NCI-H2107 (cell line): ENCODE results near the gene GCAT.
A peak's percentile ranks its signal among the peaks of the same experiment; 100 is the strongest.

ENCODE experiments used
- DNase-seq: peaks from one replicate; lab custom pipeline; 2025; lab: John Stamatoyannopoulos, UW

GCAT gene

DNA sequence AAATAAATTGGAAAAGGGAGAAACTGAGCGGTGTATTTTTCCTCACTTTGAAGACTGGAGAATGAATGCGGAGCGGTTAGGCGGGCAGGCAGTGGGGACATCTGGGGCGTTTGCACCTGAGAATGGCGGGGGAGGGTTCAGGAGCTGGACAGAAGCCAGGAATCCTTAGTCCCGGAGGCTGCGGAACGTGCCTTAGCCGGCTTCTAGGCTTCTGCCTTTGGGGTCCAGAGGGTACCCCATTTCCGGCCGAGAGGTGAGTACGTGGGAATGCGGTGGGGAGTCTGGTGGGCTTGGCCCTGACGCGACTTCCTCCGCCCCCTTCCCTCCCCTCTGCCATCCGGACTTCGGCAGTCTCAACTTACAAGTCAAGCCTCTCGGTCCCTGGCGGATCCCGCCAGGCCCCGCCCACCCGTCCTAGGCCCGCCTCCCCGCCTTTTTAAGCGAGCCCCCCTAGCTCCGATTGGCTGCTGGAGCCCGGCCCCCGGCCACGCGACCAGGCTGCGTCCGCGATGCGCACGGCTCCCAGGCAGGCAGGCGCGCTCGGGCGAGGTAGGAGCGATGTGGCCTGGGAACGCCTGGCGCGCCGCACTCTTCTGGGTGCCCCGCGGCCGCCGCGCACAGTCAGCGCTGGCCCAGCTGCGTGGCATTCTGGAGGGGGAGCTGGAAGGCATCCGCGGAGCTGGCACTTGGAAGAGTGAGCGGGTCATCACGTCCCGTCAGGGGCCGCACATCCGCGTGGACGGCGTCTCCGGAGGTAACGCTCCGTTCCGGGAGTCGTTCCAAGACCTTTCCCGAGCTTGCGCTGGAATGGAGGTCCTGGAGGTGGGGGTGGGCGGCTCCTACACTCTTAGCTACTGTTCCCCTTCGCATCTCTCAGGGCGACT, at the start of gene GCAT:
GCAT (plus strand) TSS at position 525 of the 884 bp plus-strand sequence; CDS start at position 559, 34 bp downstream.
- DNase-seq = peak; percentile 59

DNA sequence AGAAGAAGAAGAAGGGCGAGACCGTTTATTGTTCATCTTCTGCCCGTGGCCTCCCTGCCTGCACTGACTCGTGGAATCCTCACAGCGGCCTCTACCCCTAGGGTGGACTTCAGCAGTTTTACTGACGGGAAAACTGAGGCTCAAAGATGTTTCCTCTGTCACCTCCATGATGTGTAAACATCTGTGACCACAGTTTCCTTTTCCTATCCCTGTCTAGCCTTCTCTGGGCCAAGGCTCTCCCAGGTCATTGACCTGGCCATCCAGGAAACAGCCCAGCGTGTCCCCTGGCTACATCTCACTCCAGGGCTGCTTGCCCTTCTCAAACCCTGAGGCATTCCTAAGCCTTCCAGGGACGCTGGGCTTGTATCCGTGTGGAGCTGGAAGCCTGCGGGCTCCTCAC, 49.0 kb upstream of the GCAT start:
- no peak for DNase-seq

DNA sequence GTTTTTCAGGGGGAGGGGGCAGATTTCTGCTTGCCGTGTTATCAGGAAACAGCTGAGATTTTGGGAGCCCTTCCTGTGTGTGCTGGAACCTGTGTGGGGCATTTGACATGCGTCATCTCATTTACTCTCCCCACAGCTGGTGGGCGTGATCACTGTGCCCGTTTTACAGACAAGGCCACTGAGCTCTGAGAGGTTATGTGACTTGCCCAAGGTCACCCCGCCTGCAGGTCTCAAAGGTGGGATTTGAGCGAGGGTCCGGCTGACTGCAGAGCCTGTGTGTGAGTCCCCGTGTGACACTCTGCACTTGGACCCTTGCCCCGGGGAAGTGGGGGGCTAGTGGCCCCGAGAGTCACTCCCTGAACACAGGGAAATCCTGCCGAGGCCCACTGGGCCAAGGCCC, 48.5 kb upstream of the GCAT start:
- DNase-seq = no peak

DNA sequence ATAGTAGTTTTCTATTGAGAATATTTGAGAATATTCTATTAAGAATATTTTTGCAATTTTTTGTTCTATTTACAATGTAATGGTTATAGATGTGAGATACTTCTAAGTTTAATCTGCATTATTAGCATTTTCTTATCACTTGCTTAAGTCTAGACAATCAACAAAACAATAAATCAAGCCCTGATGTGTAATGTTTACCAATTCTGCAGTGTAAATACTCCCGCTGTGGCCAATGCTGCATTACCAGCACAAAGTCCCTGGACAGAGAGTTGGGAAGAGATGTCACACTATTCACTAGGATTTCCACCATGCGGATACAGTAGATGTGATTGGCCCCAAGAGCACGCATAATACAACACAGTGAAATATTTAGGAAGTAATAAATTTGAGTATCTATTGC, 47.6 kb upstream of the GCAT start:
- no peak for DNase-seq

DNA sequence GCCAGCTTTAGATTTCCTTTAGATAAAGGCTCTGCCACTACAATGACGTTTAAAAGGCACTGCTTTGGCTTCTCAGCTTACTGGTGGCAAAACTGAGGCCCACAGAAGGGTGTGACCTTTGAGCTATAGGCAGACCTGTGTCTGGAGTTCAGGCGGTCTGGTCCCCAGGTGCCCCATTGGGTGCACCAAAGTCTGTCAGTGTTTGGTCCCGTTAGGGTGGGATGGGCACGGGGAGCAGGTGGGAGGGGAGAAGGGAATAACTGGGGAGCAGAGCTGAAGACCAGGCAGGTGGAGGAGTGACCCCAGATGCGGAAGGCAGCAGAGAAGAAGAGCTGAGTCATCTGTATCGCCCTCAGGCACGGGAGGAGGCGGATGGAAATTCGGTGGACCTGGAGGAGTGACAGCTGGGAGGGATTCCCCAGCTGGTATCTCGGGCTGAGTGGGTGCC, 45.3 kb upstream of the GCAT start:
- no peak for DNase-seq

DNA sequence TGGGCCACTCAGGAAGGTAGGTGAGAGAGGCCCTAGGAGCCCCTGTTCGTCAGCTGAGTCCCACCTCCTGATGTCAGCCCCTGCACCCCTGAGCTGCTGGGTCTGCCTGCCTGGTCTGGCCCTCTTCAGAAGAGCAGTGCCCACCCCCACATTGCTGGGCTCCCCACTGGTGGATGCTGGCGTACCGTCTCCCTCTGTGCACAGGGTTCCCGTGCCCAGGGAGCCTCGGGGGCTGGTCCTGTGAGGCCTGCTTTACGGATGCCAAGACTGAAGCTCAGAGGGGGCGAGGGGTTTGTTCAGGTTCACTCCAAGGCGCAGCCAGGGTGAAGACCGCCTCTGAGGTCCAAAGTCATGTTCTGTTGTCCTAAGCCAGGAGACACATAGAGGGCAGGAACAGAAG, 44.7 kb upstream of the GCAT start:
- DNase-seq = no peak

DNA sequence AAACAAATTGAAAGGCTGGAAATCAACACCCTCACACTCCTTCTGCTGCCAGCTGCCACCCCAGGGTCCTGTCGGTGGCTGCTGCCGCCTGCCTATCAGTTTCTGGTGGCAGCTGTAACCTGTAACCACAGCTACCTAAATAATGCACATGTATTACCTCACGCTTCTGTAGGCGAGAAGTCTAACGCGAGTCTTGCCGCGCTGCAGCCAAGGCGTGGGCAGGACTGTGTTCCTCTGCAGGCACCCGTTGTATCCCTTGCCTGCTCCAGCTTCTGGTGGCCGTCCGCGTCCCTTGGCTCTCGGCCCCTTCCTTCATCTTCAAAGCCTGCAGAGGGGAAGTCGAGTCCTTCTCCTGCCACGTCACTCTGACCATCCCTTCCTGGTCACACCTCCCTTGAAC, 44.1 kb upstream of the GCAT start:
- DNase-seq = no peak

DNA sequence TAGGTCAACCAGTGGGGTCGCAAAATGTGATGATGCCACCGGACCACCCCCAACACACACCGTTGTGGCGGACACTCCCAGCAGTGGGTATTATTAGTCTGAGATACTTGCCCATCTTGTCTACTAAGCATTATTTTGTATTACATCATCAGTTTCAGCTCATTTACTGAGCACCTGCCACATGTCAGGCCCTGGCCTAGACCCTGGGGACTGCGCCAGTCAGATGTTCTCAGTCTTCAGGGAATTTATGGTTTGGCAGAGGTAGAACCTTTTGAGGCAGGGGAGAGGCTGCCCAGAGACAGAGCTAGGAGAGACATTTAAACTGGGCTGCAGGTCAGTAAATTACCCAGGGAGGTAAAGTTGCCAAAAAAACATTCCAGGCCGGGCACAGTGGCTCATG, 43.1 kb upstream of the GCAT start:
- DNase-seq = no peak

DNA sequence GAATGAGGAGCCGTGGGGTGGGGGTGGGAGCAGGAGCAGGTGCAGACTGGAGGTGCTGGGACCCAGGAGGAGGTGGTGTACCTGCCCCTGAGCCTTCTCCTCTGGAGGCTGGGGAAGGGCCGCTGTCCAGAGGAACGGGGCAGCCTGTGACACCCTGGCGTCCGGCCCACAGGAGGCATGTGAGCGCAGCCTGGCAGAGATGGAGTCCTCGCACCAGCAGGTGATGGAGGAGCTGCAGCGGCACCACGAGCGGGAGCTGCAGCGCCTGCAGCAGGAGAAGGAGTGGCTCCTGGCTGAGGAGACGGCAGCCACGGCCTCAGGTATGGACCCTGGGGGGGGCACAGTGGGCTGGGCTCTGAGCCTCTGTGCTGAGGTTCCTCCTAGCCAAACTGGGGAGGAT, 42.2 kb upstream of the GCAT start:
- DNase-seq = no peak

DNA sequence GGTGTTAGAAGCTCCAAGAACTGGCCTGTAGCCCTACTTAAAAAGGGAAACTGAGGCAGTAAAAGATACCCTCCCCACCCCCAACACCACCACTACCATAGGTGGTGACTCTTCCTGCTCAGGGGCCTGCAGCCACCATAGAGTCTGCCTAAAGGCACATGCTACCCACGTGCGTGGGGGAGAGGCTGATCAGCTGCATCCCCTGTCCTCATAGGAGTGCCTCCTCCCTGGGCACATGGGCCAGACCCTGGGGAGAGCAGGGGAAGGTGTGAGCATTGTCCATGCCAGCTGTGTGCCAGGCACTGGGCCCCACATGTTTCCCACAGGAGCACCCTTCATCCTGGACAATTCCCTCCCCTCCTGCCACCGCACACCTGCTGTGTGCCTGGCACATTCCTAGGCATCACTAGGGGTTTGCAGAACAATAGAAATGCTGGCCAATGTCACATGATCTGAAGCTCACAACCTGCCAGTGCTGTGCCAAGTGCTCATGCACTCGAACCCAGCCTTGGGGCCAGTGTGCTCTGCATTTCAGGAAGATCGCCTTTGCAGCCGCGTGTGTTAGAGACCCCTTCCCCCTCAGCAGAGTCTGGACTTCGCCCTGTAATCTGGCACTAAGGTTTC, 41.7 kb upstream of the GCAT start:
- DNase-seq = no peak

DNA sequence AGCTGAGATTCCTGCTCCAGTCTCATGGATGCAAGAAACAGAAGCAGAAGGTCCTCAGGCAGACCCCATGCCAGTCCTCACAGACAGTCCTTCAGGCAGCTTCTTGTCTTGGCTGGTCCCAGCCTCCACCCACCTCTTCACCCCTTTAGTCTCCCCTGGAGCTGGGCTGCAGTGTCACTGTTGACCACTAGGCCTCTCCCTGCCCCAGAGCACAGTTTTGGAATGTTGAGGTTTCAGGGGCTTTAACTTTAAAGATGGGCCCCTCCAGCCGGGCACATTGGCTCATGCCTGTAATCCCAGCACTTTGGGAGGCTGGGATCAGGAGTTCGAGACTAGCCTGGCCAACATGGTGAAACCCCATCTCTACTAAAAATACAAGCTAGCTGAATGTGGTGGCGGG, 39.5 kb upstream of the GCAT start:
- no peak for DNase-seq

DNA sequence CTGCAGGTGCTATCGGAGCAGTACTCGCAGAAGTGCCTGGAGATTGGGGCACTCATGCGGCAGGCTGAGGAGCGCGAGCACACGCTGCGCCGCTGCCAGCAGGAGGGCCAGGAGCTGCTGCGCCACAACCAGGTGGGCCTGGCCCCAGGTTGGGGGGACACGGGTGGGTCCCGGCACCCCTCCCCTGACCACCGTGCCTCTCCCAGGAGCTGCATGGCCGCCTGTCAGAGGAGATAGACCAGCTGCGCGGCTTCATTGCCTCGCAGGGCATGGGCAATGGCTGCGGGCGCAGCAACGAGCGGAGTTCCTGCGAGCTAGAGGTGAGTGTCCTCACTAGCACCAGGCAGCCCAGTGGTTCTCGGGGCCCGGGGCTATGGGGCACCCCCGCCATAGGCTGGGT, 38.7 kb upstream of the GCAT start:
- no peak for DNase-seq

DNA sequence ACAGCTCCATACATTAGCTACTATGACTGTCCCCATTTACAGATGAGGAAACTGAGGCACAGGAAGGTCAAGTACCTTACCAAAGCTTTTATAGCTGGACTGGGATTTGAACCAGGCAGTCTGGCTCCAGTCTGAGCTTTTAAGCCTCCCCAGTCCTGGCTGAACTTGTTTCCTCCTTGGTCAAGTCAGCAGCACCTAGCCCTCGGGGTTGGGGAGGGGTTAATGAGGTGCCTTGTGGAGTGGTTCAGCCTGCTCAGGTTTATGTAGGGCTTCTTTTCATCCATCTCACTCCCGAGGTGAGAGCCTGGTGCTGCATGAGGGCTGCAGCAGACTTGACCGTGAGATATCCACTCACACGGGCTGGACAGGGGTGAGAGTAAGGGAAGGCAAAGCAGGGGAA, 36.7 kb upstream of the GCAT start:
- DNase-seq = no peak

DNA sequence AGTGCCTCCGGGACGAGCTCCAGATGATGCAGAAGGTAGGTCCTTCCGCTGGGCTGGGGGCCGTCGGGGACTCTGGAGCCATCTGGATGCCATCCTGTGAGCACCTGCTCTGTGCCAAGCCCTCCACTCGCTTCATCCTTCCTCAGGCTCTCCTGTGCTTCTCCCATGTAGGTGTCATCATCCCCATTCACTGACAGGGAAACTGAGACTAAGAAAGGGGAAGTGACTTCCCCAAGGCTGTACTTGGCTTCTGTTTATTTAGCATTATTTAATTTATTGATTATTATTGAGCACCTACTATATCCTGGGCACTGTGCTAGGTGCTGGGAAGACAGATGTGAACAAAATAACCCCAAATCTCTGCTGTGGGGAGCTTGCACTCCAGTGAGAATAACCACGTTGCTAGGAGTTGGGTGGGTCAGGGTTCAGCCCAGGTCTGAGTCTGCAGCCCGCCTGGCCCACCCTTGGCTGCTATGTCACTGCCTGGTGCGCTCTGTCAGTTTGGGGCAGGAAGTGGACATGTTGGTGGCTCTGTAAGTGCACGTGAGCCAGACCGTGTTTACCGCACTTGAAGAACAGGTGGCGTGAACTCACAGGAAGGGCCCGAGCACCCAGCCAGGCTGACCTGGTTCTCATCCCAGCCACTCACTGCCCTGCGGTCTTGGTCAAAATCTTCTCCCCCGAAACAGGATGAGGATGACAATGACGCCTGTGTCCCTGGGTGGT, 35.9 kb upstream of the GCAT start:
- no peak for DNase-seq

DNA sequence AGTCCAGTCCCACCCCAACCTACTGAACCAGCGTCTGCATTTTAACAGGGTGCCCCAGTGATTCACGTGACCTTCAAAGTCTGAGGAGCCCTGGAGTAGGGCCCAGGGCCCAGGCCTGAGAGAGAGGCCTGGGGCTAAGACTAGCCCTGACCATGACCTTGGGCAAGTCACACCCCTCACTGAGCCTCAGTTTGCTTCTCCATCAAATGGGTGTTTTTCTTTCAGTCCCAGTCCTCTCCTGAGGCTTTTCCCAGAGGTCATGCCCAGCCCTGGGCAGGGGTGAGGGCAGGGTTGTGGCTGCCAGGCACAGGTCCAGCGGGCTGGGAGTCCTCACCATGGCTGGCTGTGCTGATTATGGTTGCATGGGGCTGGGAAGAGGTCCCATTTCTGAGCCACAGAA, 33.0 kb upstream of the GCAT start:
- DNase-seq = no peak

DNA sequence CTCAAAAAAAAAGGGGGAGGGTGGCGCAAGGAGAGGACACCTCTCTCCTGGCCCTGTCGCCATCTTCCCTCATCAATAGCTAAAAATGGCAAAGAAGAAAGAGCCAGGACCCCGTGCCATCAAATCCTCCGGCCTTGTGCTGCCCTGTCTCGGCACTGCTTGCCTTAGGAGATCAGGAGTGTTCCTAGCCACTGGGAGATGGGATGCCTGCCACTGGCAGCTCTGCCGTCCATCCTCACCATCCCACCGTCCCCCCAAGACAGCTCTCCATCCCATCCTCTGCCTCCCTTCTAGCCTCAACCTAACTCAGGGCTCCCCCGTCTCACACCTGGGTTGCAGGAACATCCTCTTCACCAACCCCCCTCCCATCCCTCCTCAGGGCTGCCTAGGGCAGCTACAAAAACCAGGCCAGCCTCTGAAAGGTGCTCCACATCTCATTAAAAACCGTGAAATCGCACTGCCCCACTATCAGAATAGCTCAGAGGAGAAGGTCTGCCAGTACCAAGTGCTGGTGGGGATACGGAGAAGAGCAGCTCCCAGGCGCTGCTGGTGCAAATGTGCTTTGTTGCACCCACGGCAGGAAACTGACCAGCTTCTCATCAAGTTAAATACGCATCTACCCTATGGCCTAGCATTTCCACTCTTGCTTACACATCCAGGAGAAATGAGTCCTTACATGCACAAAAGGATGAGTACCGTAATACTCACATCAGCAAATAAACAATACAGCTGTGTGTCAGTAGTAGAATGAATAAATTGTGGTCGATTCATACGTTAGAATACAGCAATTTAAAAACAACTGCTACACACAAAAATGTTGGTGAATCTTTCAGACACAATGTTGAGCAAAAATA, 31.7 kb upstream of the GCAT start:
- no peak for DNase-seq

DNA sequence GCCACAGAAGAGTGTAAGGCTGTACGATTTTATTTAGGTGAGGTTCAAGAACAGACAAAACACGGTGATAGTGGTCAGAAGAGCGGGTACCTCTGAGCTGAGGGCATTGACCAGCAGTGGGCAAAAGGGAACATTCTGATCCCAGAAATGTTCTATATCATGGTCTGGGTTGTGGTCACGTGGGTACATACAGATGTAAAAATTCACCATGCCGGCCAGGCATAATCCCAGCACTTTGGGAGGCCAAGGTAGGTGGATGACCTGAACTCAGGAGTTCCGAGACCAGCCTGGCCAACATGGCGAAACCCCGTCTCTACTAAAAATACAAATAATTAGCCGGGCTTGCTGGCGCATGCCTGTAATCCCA, 31.1 kb upstream of the GCAT start:
- DNase-seq = no peak

DNA sequence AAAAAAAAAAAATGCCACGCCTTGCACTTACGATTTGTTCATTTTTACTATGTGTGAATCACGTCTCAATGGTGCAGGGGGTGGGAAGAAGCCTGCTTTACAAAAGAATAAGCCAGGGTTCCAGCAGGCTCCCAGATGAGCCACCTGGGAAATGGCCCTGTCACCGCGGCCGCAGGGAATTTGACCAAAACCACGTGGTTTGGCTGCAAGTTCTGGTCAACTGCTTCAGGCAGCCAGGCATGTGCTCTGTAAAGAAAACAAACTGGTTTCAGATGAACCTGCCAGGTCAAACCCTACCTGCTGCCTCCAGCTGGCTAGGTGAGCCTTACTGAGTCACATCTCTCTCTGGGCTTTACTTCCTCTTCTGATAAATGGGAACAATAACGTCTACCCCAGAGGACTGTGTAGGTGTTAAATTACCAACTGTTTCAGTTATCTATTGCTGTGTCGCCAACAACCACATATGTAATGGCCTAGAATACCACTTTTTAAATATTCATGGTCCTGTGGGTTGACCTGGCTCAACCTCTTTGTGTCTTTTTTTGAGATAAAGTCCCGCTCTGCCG, 30.5 kb upstream of the GCAT start:
- DNase-seq = peak; percentile 24

DNA sequence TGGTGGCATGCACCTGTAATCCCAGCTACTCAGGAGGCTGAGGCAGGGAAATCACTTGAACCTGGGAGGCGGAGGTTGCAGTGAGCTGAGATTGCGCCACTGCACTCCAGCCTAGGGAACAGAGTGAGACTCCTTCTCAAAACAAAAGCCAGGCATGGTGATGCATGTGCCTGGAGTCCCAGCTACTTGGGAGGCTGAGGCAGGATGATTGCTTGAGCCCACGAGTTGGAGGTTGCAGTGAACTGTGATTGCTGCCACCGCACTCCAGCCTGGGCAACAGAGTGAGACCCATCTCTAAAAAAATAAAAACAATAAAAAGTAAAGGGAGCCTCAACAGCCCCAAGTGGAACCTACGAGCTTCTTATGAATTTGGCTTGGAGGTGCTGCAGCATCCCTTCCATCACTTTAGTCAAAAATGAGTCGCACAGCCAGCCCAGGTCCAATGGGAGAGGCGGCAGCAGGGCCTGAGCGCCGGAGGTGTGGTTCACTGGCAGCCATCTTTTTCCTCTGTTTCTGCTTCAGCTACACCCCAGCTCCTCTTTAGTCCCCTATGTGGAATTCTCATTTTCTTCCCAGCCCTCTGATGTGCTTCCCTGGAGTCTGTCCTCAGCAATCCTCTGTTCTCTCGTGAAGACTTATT, 29.2 kb upstream of the GCAT start:
- DNase-seq = no peak

DNA sequence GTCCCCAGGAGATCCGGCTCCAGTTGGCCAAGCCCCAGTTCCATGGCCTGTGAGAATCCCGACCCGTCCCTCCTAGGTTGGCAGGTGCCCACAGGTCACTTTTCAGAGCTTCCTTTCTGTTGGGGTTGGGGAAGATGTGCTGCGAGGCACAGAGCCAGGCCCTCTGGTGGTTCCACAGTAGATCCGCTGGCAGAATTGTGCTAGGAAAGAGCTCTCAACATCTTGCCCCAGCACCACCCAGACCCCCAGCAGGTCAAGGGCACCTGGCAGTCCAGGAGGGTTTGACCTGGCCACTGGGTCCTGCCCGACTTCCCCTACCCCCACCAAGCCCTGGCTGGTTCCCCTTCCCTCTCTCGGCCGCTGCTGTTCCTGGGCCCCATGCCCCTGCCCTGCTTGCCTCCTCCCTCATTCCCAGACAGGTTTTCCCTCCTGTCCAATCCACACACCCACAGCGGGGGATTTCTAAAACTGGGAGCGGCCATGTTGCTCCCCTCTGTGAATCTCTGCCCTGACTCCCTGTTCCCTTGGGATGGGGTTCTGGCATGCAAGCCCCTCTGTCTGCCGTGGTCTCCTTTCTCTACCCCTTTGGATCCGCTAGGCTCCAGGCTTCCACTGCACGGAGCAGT, 26.2 kb upstream of the GCAT start:
- DNase-seq = no peak
